ENCODE measurements around the gene STK32C. TPM values are rescaled to one million over a fixed set of nuclear protein-coding genes. Genes with fewer than 3 reads are reported as not detected.

The STK32C gene
- polyA plus RNA-seq, 1 donor from 2014 or later = 23.2 TPM

GRCh38 chr10:132241086-132241485 is 66.7 kb downstream of the STK32C start:
- Histone ChIP-seq H2AFZ (ENCODE audit: low read depth, low read length) (no peak overlapping the region), H3K27me3 (ENCODE audit: insufficient read depth, low read depth, low read length) (no peaks in the 10 kb centered on the region), H3K9me3 (ENCODE audit: low read length) (no peaks in the 10 kb centered on the region), H3K4me3 (ENCODE audit: low read length) (no peak overlapping the region), H3K79me2 (replicated peaks; ENCODE audit: insufficient read depth, low read length) (no peaks in the 10 kb centered on the region), H4K20me1 (ENCODE audit: insufficient read depth) (no peaks in the 10 kb centered on the region), H3K9me2 (ENCODE audit: insufficient read depth, low read length) (no peaks in the 10 kb centered on the region), H3K4me2 (ENCODE audit: low read length) (no peak overlapping the region), H3F3A (ENCODE audit: insufficient read depth, low read length, poor library complexity, severe bottlenecking) (no peaks in the 10 kb centered on the region), H3K27ac (ENCODE audit: low read length) (no peak overlapping the region), H3K9ac (ENCODE audit: low read length) (no peak overlapping the region), H3K36me3 (ENCODE audit: insufficient read depth, low read length) (no peaks in the 10 kb centered on the region)
- TF ChIP-seq MXI1 (conservative IDR thresholded peaks at IDR 0.05; ENCODE audit: poor library complexity, severe bottlenecking) (no peak), POLR2AphosphoS5 (IDR thresholded peaks at IDR 0.05) (no peak), SMC3 (conservative IDR thresholded peaks at IDR 0.05; ENCODE audit: poor library complexity) (no peak), RAD21 (conservative IDR thresholded peaks at IDR 0.05) (no peak), EP300 (conservative IDR thresholded peaks at IDR 0.05; ENCODE audit: poor library complexity, severe bottlenecking) (no peak), CTCF (IDR thresholded peaks at IDR 0.05; ENCODE audit: poor library complexity, severe bottlenecking) (no peak), TAF1 (IDR thresholded peaks at IDR 0.05; ENCODE audit: low read depth) (no peak), EZH2 (IDR thresholded peaks at IDR 0.05; ENCODE audit: borderline replicate concordance, insufficient read depth, low read length, poor library complexity, severe bottlenecking) (no peak)
- TF ChIP-seq, protein P1, sequence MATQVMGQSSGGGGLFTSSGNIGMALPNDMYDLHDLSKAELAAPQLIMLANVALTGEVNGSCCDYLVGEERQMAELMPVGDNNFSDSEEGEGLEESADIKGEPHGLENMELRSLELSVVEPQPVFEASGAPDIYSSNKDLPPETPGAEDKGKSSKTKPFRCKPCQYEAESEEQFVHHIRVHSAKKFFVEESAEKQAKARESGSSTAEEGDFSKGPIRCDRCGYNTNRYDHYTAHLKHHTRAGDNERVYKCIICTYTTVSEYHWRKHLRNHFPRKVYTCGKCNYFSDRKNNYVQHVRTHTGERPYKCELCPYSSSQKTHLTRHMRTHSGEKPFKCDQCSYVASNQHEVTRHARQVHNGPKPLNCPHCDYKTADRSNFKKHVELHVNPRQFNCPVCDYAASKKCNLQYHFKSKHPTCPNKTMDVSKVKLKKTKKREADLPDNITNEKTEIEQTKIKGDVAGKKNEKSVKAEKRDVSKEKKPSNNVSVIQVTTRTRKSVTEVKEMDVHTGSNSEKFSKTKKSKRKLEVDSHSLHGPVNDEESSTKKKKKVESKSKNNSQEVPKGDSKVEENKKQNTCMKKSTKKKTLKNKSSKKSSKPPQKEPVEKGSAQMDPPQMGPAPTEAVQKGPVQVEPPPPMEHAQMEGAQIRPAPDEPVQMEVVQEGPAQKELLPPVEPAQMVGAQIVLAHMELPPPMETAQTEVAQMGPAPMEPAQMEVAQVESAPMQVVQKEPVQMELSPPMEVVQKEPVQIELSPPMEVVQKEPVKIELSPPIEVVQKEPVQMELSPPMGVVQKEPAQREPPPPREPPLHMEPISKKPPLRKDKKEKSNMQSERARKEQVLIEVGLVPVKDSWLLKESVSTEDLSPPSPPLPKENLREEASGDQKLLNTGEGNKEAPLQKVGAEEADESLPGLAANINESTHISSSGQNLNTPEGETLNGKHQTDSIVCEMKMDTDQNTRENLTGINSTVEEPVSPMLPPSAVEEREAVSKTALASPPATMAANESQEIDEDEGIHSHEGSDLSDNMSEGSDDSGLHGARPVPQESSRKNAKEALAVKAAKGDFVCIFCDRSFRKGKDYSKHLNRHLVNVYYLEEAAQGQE (IDR thresholded peaks at IDR 0.05; ENCODE audit: borderline replicate concordance) = no peak

DNA sequence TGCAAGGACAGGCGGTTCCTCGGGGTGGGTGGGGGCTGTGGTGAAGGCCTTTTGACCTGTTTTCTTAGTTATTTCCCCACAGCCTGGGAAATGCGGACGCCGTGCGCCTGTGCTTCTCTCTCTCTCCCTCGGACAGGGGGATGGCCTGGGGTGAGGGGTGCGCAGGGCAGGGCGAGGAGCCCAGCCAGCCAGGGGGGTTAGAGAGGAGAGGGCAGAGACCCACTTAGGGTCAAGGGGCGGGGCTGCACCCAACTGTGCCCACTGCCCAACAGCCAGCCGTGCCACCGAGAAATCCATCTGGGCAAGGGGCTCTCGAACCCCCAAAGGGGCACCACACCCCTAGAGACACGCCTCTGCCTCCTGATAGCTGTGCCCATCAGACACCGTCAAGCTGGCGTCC is 67.2 kb downstream of the STK32C start:
- Histone ChIP-seq H2AFZ (ENCODE audit: low read depth, low read length) (no peak overlapping the region), H3K79me2 (replicated peaks; ENCODE audit: insufficient read depth, low read length) (no peaks in the 10 kb centered on the region), H3K27ac (ENCODE audit: low read length) (no peak overlapping the region), H3F3A (ENCODE audit: insufficient read depth, low read length, poor library complexity, severe bottlenecking) (no peaks in the 10 kb centered on the region), H3K4me3 (ENCODE audit: low read length) (no peak overlapping the region), H3K4me2 (ENCODE audit: low read length) (no peak overlapping the region), H3K9me3 (ENCODE audit: low read length) (no peaks in the 10 kb centered on the region), H3K9me2 (ENCODE audit: insufficient read depth, low read length) (no peaks in the 10 kb centered on the region), H3K36me3 (ENCODE audit: insufficient read depth, low read length) (no peaks in the 10 kb centered on the region), H4K20me1 (ENCODE audit: insufficient read depth) (no peaks in the 10 kb centered on the region), H3K9ac (ENCODE audit: low read length) (no peak overlapping the region), H3K27me3 (ENCODE audit: insufficient read depth, low read depth, low read length) (no peaks in the 10 kb centered on the region)
- no peak for TF ChIP-seq TAF1 (IDR thresholded peaks at IDR 0.05; ENCODE audit: low read depth)

- H3K27ac ChIP-seq (ENCODE audit: low read length) = no peak overlapping the region
- H2AFZ ChIP-seq (ENCODE audit: low read depth, low read length) = no peak overlapping the region
- no peak for TF ChIP-seq EZH2 (IDR thresholded peaks at IDR 0.05; ENCODE audit: borderline replicate concordance, insufficient read depth, low read length, poor library complexity, severe bottlenecking)
- no peak for TF ChIP-seq EP300 (conservative IDR thresholded peaks at IDR 0.05; ENCODE audit: poor library complexity, severe bottlenecking)
- TF ChIP-seq RAD21 (conservative IDR thresholded peaks at IDR 0.05) = no peak
Measured at GRCh38 chr10:132240156-132240555, 67.6 kb downstream of the STK32C start.

More at GRCh38 chr10:132240156-132240555, 67.6 kb downstream of the STK32C start:
- Histone ChIP-seq H3F3A (ENCODE audit: insufficient read depth, low read length, poor library complexity, severe bottlenecking) (no peaks in the 10 kb centered on the region), H3K36me3 (ENCODE audit: insufficient read depth, low read length) (no peaks in the 10 kb centered on the region), H3K9ac (ENCODE audit: low read length) (no peak overlapping the region), H4K20me1 (ENCODE audit: insufficient read depth) (no peaks in the 10 kb centered on the region), H3K4me2 (ENCODE audit: low read length) (no peak overlapping the region), H3K9me2 (ENCODE audit: insufficient read depth, low read length) (no peaks in the 10 kb centered on the region), H3K79me2 (replicated peaks; ENCODE audit: insufficient read depth, low read length) (no peaks in the 10 kb centered on the region), H3K4me3 (ENCODE audit: low read length) (no peak overlapping the region), H3K9me3 (ENCODE audit: low read length) (no peaks in the 10 kb centered on the region), H3K27me3 (ENCODE audit: insufficient read depth, low read depth, low read length) (no peaks in the 10 kb centered on the region)

Measured in neural cell (in vitro differentiated cells).